Left lobe of liver (tissue), 2 donors: ENCODE data around the gene ZFYVE16. TPM values are rescaled to one million over a fixed set of nuclear protein-coding genes. Genes with fewer than 3 reads are reported as not detected.
"Not testable (repeated sequence)": the region's sequence is repeated elsewhere in the genome, so short reads cannot be mapped to it uniquely, and the experiment has no call there.

Experiments used
- ATAC-seq: fragments of 200-7000 bp; cut with Tn5 transposase; one replicate; pipeline ENCODE4 v1.9.1; 2020; ENCODE audit warnings: mild to moderate bottlenecking, moderate library complexity
- DNase-seq: peaks from one replicate; pipeline ENCODE4 v3.0.0-alpha.2; 2020; ENCODE audit warnings: low spot score
- total RNA-seq: library from RNA; stranded (reverse); gene quantifications from one replicate; pipeline ENCODE4 v1.2.1, GENCODE V29; 2021
- donor health status: DM: no; HTN: no; CAD: no; lungs with moderate emphysema.
- donor health status: DM: no; HTN: yes; CAD: no.

The ZFYVE16 gene
- total RNA-seq, 1 donor from 2014 or later: 16.1 TPM

DNA sequence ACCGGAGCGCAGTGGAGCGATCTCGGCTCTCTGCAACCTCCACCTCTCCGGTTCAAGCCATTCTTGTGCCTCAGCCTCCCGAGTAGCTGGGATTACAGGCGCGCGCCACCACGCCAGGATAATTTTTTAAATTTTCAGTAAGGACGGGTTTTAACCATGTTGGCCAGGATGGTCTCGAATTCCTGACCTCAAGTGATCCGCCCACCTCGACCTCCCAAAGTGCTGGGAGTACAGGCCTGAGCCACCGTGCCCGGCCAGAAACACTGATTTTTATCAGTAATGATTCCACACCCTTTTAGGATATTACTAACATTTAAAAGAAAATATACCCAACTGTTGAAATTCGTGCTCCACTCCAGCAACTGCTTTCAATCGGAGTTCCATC is 79.6 kb downstream of the ZFYVE16 start:
- no peak for DNase-seq
- ATAC-seq: no peak

DNA sequence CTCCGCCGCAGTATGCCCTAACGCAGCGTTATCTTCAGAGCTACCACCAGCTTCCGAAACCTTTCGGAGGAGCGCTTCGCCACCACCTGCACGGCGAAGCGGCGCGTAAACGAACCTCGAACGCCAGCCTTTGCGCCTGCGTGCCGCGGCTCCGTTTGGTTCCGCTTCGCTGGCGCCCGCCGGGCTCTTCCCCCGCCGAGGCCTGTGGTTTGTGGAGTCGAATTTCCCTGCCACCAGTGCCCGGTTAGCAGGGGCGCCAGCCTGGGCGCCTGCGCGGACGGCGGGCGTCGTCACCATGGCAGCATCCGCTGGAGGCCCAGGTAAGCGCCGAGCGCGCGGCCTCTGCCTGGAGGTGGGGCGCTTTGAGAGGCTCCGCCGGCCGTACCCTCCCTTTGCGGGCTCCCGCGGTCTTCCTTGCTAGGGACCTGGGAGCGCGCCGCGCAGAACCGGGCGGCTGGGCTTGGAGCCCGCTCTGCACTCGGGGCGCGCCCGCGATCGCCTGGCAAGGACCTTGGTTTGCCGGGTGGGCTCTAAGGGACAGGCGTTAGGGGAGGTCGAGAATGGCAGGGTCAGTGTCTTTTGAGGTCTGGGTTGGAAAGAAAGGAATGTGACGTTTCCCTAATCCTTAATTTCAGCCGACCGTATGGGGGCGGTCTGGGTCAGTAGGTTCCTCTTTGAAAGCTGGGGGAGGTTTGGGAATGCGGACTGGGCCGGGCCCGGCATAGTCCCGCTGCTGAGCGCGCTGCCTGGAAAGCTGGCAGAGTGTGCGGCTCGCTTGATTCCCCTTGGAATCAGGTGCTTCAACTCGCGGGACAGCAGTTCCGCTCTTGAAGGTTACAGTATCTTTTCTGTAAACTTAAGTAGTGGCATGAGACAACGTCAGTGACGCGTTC is 80.2 kb downstream of the ZFYVE16 start, which contains the start of gene FAM151B:
FAM151B (plus strand) TSS at position 272 of the 893 bp plus-strand sequence; CDS start at position 296, 24 bp downstream.
- ATAC-seq: peak; percentile 93

GRCh38 chr5:80491296-80491695 is 83.4 kb downstream of the ZFYVE16 start:
- no peak for DNase-seq
- ATAC-seq: no peak

More for the DNA sequence above, 80.2 kb downstream of the ZFYVE16 start, which contains the start of gene FAM151B:
- peak; percentile 97 for DNase-seq

DNA sequence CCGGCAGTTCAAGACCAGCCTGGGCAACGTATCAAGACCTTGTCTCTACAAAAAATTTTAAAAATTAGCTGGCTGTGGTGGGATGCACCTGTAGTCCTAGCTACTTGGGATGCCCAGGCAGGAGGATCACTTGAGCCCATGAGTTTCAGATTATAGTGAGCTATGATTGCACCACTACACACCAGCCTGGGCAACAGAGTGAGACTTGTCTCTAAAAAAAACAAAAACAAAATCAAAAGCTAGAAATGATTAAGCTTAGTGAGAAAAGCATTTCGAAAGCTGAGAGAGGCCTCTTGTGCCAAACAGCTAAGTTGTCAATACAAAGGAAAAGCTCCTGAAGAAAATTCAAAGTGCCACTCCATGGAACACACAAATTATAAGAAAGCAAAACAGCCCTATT is 84.9 kb downstream of the ZFYVE16 start:
- ATAC-seq: no peak
- no peak for DNase-seq

DNA sequence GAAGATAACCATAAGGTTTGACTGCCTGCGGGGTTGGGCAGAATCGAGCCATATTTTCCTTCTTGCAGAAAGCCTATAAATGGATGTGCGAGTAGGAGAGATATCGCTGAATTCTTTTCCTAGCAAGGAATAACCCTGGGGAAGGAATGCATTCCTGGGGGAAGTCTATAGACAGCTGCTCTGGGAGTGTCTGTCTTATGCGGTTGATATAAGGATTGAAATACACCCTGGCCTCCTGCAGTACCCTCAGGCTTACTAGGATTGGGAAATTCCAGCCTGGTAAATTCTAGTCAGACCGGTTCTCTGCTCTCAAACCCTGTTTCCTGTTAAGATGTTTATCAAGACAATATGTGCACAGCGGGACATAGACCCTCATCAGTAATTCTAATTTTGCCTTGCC is 85.6 kb downstream of the ZFYVE16 start:
- DNase-seq, ATAC-seq: not testable (repeated sequence)

DNA sequence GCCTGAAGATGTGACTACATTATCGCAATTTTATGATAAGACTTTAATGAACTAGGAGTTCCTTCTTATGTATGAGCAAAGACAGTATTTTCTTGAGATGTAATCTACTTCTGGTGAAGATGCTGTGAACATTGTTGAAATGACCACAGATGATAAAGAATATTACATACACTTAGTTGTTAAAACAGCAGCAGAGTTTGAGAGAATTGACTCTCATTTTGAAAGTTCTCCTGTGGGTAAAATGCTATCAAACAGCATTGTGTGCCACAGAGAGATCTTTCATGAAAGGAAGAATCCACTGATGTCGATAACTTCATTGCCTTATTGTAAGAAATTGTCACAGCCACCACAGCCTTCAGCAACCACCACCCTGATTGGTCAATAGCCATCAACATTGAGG is 88.0 kb downstream of the ZFYVE16 start:
- ATAC-seq (no peak), DNase-seq (no peak)

GRCh38 chr5:80502800-80503199 is 94.9 kb downstream of the ZFYVE16 start:
- ATAC-seq: no peak
- no peak for DNase-seq

DNA sequence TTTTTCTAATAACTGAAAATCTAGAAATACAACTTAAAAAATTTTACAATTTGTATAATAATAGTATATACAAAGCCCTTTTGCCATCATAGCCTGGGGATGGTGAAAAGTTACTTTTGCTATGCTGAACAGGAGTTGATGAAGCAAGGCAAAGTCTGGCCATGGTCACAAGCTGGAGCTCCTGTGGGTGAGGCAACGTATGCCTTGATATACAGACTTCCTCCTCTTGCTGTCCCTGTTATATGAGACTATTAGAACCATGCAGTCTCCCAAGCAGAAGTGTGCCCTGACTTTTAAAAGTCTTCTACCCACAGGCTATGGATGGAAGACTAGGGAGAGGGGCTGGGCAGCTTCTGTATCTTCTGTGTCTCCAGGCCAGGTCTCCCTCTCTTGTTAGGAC is 95.8 kb downstream of the ZFYVE16 start:
- no peak for ATAC-seq

GRCh38 chr5:80504833-80505232 is 97.0 kb downstream of the ZFYVE16 start:
- ATAC-seq: peak; percentile 73
- DNase-seq: no peak

More for the DNA sequence above, 95.8 kb downstream of the ZFYVE16 start:
- DNase-seq: no peak

GRCh38 chr5:80507663-80508062 is 99.8 kb downstream of the ZFYVE16 start:
- ATAC-seq (no peak), DNase-seq (no peak)

GRCh38 chr5:80508844-80509243 is 101.0 kb downstream of the ZFYVE16 start:
- ATAC-seq: no peak
- no peak for DNase-seq

DNA sequence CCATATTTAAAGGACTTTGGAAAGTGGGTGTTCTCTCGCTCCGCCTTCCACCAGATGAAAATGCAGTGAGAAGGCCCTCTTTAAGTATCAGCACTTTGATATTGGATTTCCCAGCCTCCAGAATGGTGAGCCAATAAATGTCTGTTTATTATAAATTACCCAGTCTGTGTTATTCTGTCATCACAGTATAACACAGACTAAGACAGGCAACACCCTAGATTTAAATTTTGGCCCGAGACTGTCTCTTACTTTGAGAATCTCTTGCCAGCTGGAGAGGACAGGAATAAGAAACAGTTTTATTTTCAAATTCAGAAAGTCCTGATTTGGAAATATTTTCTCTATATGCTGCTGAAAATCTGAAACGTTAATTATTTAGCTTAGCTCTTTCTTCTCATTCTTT is 101.5 kb downstream of the ZFYVE16 start:
- ATAC-seq (no peak), DNase-seq (no peak)

GRCh38 chr5:80516826-80517225 is 109.0 kb downstream of the ZFYVE16 start:
- ATAC-seq: no peak
- DNase-seq: no peak

Other genes starting within 250 kb of the ZFYVE16 start
- 54.6 TPM for gene SERINC5, start 152.0 kb upstream of the ZFYVE16 start, total RNA-seq
- not detected for gene SPZ1, start 88.1 kb upstream of the ZFYVE16 start, total RNA-seq
- 1.2 TPM for gene FAM151B, start 80.0 kb downstream of the ZFYVE16 start, total RNA-seq
- not detected for gene ANKRD34B, start 162.2 kb downstream of the ZFYVE16 start, total RNA-seq
- gene MSH3, start 246.6 kb downstream of the ZFYVE16 start, total RNA-seq: 12.3 TPM
- 23.1 TPM for gene DHFR, start 246.9 kb downstream of the ZFYVE16 start, total RNA-seq